HG03521 (cell line): ENCODE measurements around the gene MAN2A1.
"Not testable (repeated sequence)": the region's sequence is repeated elsewhere in the genome, so short reads cannot be mapped to it uniquely, and the experiment has no call there.

ENCODE experiments used
- ATAC-seq: cut with Tn5 transposase; IDR thresholded peaks from one replicate; pipeline ENCODE4 v1.9.1; 2021; ENCODE audit warnings: mild to moderate bottlenecking, moderate library complexity; ENCODE audit not compliant: unreplicated experiment

The MAN2A1 gene

DNA sequence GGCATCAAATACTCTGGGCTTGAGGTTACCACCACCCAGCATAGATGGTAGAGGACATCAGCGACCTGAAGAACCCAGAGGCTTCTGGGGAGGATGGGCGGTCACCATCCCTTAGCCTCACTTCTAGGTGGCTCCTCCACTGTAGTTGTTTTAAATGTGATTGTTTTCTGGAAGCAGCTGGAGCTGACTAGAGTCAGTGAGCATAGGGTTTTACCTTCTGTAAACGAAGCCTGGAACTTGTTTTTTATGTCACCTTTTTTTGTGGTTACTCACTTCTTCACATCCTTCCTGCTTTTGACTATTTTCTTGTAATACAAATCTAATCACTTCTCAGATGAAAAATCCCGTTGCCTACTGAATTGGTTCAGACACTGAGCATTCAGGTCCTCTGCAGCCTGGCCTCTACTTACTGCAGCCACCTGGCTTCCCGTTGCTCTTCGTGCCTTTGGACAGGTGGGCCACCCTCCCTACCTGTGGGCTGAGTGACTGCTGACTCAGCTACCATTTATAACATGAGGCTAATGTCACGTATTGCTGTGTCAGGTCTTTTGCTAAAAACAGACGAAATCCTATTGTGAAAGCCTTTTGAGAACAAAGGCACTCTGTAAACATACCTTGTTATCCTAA is 167.8 kb downstream of the MAN2A1 start:
- no peak for ATAC-seq

DNA sequence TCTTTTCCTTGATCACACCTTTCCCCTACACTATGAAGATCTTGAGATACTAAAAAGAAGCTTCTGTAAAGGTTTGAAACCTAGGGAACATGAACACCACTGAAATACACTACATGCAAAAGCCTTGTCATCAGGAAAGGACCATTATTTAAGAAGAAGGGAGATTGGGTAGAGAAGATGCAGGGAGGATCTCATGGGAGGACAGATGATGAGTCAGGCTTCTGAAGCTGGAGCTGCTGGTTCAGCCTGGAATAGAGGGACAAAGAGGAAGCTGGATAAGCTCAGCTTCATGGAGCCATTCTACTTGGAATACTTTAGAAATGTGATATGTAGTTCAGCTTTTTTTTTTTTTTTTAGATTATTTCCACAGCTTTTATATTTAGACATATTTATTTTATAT is 169.8 kb downstream of the MAN2A1 start:
- ATAC-seq = no peak

DNA sequence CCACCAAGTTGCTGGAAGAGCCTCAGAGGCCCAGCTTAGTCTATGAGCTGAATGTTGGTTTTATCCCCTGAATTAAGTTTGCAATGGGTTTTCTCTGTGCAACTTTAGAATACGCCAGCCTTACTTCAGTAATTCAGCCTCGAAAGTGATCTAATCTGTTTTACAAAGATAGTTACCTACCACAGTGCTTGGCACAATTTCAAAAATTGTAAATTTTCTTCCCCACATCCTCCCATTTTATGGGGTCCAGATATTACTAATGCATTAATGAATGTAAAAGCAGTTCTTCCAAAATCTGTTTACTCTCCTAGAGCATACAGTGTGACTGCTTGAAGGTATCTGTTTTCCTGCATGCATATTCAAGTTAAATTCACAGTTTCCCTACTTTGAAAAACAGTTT is 172.6 kb downstream of the MAN2A1 start:
- ATAC-seq = no peak

DNA sequence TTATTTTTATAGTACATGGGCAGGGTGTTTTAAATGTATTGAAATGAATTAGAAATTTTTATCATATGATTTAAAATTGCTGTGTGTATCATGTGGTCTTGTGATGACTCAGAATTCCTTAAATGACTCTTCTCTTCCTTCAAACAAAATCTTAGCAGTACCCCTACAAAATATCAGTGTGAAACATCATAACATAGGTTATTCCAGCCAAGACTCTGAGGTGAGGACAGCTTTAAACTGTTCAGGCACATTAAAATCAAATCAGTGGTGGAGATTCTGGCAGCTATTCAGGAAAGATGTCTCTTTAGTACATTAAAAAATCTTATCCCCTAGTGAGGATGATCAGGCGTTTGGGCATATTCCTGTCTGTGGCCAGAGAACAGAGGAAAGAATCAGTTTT is 174.0 kb downstream of the MAN2A1 start:
- no peak for ATAC-seq

DNA sequence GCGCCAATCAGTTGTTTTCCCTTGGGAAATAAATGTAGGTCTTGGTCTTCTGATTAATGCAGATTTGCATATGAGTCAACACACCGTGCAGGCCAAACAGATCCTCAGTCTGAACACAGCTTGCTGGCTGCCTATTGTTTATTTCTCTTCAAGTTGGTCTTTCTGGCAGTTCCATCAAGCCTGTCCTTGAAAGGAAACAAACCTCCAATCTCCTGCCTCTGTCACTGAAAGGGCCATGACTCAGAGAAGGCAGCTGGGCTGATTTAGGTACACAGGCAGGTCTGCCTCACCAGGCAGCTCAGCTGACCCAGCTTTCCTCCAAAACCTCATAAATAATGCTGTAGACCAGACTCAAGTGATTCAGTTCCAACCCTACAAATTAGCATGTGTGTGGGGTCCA is 175.9 kb downstream of the MAN2A1 start:
- no peak for ATAC-seq

DNA sequence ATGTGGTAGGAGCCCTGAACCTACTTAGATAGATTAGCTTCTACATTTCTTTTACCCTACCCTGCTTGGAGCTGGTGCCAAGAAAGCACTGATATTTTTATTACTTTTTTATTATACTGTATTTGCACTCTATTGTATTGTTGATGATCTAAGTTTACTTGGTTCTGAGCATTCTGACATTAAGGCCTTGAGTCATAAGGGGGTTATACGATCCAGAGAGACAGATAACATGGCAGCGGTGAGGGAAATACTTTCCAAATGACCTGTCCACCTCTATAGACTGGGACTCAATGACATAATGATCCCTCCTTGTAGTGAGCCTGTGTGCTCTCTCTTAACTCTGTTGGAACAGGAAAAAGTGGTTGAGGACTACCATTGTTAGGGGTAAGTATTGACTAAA is 176.3 kb downstream of the MAN2A1 start:
- ATAC-seq = no peak

DNA sequence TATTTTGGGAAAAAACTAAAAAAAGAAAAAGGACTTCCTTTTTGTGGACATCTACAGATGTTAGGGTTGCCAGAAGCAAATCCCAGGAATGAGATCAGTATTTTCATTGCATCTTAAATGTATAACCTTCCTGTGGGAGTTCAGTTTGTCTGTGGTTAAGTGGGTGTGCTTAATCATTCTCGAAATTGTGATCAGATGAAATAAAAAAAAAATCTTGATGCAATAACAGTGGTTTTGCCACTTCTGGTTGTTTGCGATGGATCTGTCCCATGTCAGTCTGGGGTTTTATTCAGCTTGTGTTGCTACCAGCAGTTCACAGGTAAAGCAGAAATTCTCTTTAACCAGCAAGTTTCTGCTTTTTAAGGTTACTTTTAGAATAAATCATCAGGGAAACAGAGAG is 179.0 kb downstream of the MAN2A1 start:
- ATAC-seq = no peak

DNA sequence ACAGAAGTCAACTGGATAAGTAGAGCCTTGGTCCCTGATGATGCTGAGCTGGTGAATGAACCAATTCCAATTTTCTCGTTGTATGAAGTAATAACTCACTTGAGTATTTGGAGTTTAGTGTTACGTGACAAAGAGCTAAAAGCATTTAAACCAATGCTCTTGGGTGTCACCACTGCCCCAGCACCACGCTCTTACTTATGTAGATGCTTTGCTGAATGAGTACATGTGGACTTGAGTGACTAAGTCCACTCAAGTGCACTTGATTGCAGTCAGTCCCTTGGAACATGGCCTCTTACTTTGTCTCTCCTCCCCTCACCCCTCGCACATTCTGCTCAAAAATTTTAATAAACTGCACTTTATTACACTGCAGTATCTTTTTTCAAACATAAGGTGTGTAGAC is 184.0 kb downstream of the MAN2A1 start:
- no peak for ATAC-seq

DNA sequence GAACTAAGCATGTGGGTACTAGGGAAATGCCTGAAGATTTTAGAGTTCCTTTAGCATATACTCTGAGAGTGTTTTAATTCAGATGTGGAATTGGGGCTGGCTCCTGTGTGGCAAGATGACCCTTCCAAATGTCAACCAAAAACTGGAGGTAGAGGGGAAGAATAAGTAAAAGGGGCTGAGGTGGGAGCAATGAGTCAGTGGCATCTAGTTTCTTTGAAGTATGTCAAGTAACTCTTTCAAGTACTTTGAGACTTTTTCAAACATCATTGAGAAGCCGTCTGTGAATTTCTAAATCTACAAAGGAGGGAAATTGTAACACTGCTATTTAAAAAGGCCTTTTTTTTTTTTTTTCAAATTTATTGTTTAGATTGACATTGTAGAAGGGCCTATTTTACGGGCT is 184.4 kb downstream of the MAN2A1 start:
- no peak for ATAC-seq

DNA sequence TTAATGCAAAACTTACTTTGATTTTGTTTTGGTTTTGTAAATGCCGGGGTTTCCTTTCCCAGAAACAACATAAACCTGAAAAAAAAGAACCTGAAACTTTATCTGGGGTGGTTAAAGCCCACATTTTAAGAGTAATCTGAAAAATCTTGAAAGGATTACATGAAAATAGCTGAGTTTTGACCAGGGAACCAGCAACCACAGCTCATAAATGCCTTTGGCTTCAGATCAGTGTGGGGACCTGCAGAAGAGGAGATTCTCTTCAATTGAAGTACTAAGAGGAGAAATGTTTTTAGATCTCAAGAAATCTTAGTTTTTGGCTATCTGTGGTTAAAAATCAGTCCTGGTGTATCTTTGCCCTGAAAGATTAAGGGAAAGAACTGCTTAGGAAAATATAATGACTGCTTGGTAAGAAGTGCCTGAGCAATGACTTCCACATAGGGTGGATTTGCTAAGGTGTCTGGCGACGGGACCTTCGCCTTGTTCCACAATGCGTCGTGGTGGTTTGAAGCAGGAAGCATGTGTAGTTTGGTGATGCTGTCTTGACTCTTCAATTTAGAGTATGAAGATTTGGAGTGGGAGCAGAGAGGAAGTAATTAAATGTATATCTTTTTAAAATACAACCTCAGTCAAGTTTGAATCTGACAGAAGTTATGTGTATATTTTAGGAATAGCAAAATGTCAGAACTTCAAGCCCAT is 186.5 kb downstream of the MAN2A1 start:
- no peak for ATAC-seq

DNA sequence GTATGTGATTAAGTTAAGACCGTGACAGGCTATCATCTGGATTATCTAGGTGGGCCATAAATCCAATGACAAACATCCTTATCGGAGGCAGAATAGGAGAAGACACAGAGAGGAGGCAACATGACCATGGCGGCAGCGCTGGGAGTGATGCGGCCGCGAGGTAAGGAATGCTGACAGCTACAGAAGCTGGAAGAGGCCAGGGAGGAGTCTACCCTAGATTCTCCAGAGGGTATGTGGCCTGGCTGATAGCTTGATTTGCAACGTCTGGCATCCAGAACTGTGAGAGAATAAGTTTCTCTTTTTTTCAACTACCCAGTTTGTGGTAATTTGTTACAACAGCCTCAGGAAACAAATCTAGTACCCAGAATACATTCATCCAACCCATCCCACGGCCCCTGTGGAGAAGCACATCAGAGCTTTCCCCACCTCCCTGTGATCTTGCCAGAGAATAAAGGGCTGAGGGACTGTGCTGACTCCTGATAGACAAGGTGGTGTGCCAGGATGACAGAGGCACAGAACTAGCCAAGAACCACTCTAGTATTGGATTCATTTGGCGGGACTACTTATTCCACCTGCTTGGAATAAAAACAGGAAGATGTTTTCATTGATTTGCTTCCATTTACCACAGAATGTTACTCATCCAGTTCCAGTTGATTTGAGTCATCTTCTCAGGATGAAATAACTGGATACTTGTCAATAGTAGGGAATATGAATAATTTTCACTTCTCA is 187.4 kb downstream of the MAN2A1 start:
- no peak for ATAC-seq

DNA sequence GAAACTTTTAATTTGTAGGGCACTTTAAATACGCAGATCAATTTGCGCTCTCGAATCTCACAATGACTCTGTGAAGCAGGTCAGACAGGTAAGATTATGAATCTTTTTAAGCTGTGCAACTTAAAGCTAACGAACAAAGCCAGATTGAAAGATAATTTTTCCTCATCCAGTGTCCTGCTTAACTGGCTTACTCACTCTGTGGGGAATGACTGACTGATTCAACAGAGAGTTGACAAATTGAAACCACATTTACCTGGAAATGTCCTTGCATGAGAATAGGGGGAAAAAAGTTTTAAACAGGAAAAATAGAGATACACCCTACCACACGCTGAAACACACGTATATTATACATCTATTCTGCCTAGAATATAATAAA is 187.9 kb downstream of the MAN2A1 start:
- no peak for ATAC-seq

DNA sequence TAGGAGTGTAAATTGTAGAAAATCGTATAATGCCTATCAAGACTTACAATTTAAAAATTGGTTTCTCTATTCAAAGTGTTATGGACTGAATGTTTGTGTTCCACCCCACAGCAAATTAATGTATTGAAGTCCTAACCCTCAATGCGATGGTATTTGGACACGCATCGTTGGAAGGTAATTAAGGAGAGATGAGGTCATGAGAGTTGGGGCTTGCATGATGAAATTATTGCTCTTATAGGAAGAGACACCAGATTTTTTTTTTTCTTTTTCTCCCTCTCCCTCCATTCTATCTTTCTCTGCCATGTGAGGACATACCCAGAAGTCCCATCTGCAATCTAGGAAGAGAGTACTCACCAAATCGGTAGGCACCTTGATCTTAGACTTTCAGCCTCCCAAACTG is 189.2 kb downstream of the MAN2A1 start:
- ATAC-seq = no peak

DNA sequence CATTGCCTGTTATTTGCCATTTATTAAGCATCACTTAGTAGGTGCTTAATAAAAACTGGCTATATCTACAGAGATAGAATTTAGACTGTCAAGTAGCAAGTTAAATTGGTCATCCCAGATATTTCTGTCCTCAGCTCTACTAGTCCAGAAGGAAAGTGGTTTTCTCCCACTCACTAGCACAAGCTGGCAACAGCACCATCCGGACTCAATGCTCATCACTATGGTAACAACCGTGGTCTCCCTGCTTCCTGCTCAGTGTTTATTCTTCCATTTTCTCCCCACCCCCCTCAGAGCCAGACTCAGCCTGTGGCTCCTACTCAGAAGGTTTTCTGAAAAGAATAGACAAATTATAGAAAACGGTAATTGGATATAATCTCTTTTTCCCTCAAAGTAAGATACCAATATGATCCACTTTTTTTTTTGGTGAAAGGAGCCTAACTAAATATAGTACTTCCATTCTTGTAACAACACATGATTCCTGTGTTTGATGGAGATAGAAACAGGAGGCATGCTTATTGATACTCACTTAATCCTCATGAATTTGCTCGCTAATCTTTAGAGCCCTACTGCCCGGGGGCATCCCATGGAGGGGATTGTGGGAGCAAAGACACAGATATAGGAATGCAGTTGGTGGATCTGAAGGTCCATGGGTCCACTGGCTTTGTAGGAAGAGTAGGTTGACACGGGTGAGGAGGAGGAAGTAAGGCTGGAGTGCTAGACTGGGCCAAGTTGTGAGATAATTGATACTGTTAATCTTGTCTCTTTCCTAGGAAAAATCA is 191.4 kb downstream of the MAN2A1 start:
- no peak for ATAC-seq

DNA sequence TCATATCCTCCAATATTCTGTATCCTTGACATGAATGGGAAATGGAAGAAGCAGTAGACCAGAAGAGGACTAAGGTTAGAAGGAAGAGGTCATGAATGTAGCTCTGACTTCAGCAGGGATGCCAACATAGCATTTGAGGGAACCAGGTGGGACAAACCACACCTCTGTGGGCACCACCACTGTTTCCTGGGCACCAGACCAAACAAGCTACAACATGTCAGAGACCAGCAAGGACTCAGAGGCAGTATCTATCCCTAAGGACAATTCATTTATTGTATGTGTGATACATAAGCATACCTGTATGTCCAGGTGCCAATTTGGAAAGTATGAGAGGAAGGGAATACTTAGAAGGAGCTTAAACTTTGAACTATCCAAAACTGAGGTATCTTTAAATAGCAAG is 192.8 kb downstream of the MAN2A1 start:
- ATAC-seq = no peak

DNA sequence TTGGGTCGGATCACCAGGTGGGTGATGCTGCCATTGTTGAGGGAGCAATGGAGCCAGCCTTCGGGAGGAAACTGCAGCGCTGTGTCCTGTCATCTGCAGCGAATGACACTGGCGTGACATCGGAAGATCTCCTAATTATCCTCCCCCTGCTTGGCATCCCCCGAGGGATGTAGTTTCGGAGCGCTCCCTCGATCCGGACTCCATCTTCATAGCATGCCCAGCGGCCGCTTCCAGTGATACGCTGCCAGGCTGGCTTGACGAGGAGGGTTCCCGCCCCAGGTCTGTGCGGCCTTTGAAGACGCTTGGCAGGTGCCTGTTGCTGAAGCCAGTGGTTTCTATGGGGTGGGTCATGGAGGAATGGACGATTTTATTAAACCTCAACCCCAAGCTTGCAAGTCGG is 194.9 kb downstream of the MAN2A1 start:
- no peak for ATAC-seq

DNA sequence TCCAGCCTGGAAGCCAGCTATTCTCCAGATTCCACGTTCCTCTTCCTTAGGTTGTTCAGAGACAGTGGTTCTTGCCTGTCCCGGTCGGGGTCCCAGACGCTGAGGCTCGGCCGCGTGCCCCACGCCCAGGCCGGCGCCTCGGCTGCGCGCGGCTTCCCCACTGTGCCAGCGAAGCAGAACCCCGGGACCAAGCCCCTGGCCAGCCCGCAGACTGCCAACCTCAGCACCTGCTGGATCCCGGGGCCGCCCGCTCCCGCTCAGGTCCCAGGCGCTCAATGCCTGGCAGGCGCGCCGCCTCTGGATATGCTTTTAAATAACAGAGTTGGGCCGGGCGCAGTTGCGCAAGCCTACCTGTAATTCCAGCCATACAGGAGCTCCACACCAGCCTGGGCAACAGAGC is 195.5 kb downstream of the MAN2A1 start:
- no peak for ATAC-seq

DNA sequence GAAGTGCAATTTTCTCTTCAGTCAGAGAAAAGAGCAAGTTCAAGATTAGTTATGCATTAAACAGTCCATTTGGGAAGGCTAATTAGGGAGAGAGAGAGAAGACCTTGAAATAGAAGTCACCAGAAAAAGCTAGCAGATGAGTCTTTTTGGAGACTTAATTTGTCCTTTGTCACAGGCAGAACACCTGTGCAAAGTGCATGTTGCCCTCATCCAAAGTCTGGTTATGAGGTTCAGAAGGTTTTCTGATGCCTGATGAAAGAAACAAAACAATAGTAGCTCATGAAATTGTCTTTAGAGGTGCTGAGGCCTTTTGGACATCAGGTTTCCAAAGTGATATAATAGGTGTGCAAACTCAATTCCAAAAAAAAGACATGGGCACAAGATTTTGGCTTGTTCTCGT is 199.3 kb downstream of the MAN2A1 start:
- no peak for ATAC-seq

DNA sequence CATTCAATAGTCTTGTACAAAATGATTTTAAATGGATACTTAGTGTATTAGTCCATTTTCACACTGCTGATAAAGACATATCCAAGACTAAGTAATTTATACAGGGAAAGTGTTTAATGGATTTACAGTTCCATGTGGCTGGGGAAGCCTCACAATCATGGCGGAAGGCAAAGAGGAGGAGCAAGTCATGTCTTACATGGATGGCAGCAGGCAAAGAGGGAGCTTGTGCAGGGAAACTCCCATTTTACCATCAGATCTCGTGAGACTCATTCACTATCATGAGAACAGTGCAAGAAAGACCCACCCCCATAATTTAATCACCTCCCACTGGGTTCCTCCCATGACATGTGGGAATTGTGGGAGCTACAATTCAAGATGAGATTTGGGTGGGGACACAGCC is 203.5 kb downstream of the MAN2A1 start:
- ATAC-seq = not testable (repeated sequence)

DNA sequence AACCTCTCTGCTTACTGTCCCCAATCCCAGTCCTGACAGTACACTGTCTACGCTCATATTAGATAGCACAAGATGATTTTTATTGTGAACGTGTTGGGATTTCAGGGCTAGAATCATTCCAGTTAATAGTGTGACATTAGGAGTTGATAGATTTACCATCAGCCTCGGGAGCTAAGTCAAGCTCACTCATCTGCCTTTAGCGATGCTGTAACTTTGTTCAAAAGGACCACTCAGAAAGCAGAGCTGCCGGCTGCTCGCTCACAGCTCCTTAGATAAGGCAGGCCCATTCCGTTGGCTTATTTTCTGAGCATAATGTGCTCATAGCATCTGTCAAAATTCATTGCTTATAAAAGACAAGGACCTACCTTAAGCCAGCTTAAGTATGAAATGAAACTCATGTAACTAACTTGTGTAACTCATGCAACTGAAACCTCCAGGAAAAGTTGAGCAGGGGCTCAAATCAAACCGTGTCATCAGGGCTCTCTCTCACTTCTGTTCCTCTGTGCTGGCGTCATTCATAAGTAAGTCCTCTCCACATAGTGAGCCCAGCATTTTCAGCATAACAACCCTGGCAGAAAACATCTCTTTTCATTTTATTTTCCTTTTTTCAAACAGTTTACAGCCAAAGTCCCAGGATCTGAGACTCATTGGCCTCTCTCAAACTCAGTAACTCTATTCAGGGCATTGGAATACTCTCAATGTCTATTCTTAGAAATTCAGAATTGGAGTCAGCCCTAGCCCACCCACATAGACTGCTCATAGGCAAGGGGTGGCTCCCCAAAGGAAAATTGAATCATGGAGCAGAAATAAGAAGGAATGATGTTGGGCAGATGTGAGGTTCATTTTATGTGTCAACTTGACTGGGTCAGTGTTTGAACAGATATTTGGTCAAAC is 208.8 kb downstream of the MAN2A1 start:
- no peak for ATAC-seq

DNA sequence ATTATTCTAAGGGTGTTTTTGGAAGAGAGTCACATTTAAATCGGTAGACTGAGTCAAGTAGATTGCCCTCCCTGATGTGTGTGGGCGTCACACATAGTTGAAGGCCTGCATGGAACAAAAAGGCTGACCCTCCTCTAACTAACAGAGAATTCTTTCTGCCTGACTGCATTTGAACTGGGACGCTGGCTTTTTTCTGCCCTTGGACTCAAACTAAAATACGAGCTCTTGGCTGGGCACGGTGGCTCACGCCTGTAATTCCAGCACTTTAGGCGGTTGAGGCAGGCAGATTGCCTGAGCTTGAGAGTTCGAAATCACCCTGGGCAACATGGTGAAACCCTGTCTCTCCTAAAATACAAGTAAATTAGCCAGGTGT is 209.4 kb downstream of the MAN2A1 start:
- ATAC-seq = no peak
